Rectal smooth muscle tissue (tissue), 1 donor: ENCODE data around the gene RAPGEF4.
"Not testable (repeated sequence)": the region's sequence is repeated elsewhere in the genome, so short reads cannot be mapped to it uniquely, and the experiment has no call there.

Source experiments
- H3K27ac ChIP-seq: one replicate; pipeline ENCODE4 v1.7.0; 2013; ENCODE audit warnings: low read depth, low read length, inconsistent platforms
- H3K27me3 ChIP-seq: one replicate; pipeline ENCODE4 v1.7.0; 2013; ENCODE audit warnings: low read length; ENCODE audit not compliant: control insufficient read depth, insufficient read depth
- H3K36me3 ChIP-seq: one replicate; pipeline ENCODE4 v1.7.0; 2013; ENCODE audit warnings: low read length; ENCODE audit not compliant: control insufficient read depth, insufficient read depth
- H3K4me1 ChIP-seq: one replicate; pipeline ENCODE4 v1.7.0; 2013; ENCODE audit warnings: low read length; ENCODE audit not compliant: control insufficient read depth, insufficient read depth
- H3K4me3 ChIP-seq: one replicate; pipeline ENCODE4 v1.7.0; 2013; ENCODE audit warnings: low read length
- H3K9ac ChIP-seq: one replicate; pipeline ENCODE4 v1.7.0; 2013; ENCODE audit warnings: low read length

Gene RAPGEF4

GRCh38 chr2:172736424-172737174 lies 954 bp downstream of the RAPGEF4 start:
- Histone ChIP-seq H3K4me1 (peaks cover 3% of the 10 kb centered on the region), H3K27ac (no peak overlapping the region), H3K4me3 (no peak overlapping the region), H3K9ac (no peak overlapping the region), H3K27me3 (peaks cover 9% of the 10 kb centered on the region), H3K36me3 (no peaks in the 10 kb centered on the region)

- peaks cover 5% of the 10 kb centered on the region for H3K27me3 ChIP-seq
- H3K27ac ChIP-seq = no peak overlapping the region
- no peak overlapping the region for H3K4me3 ChIP-seq
- H3K9ac ChIP-seq = no peak overlapping the region
- H3K4me1 ChIP-seq = peaks cover 3% of the 10 kb centered on the region
- no peaks in the 10 kb centered on the region for H3K36me3 ChIP-seq
Observed at GRCh38 chr2:172739661-172740266, 4.1 kb downstream of the RAPGEF4 start.

GRCh38 chr2:172740856-172741255 lies 5.2 kb downstream of the RAPGEF4 start:
- Histone ChIP-seq H3K4me3 (no peak overlapping the region), H3K36me3 (no peaks in the 10 kb centered on the region), H3K9ac (no peak overlapping the region)

GRCh38 chr2:172742931-172743540 lies 7.4 kb downstream of the RAPGEF4 start:
- Histone ChIP-seq H3K4me1 (no peaks in the 10 kb centered on the region), H3K27ac (no peak overlapping the region), H3K9ac (no peak overlapping the region), H3K36me3 (no peaks in the 10 kb centered on the region), H3K4me3 (no peak overlapping the region), H3K27me3 (no peaks in the 10 kb centered on the region)

More at GRCh38 chr2:172740856-172741255, 5.2 kb downstream of the RAPGEF4 start:
- no peak overlapping the region for H3K27ac ChIP-seq
- peaks cover 3% of the 10 kb centered on the region for H3K4me1 ChIP-seq
- peaks cover 3% of the 10 kb centered on the region for H3K27me3 ChIP-seq

GRCh38 chr2:172743898-172744297 lies 8.3 kb downstream of the RAPGEF4 start:
- Histone ChIP-seq H3K27ac (no peak overlapping the region), H3K4me1 (no peaks in the 10 kb centered on the region), H3K27me3 (no peaks in the 10 kb centered on the region), H3K4me3 (no peak overlapping the region), H3K9ac (no peak overlapping the region), H3K36me3 (no peaks in the 10 kb centered on the region)

DNA sequence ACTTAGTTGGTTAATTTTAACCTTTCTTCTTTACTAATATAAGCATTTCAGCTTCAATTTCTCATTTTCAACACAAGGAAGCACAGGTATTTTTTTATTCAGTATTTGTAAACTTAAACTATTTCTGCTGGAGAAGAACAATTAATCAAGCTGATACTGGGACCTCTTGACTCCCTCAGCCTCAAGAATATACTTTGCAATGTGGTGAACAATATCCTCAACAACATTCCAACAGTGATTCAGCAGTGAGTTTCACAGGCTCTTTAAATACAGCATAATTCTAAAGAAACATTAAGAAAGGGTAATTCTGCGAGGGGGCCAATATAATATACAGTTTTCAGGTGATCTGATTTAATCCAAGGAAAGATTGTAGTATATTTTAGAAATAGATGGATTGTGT lies 10.0 kb downstream of the RAPGEF4 start:
- Histone ChIP-seq H3K4me3 (no peak overlapping the region), H3K36me3 (no peaks in the 10 kb centered on the region), H3K27ac (no peak overlapping the region), H3K9ac (no peak overlapping the region), H3K4me1 (no peaks in the 10 kb centered on the region), H3K27me3 (no peaks in the 10 kb centered on the region)

GRCh38 chr2:172748543-172748942 lies 12.9 kb downstream of the RAPGEF4 start:
- not testable (repeated sequence) for H3K36me3 ChIP-seq, H3K4me3 ChIP-seq, H3K9ac ChIP-seq, H3K27ac ChIP-seq, H3K27me3 ChIP-seq, H3K4me1 ChIP-seq

DNA sequence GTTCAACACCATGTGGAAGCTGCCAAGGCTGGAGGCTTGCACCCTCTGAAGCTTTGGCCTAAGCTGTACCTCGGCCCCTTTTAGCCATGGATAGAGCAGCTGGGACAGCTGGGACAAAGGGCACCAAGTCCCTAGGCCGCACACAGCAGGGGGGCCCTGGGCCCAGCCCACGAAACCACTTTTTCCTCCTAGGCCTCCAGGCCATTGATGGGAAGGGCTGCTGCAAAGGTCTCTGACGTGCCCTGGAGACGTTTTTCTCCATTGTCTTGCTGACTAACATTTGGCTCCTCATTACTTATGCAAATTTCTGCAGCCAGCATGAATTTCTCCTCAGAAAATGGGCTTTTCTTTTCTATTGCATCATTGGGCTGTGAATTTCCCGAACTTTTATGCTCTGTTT lies 13.7 kb downstream of the RAPGEF4 start:
- H3K27ac ChIP-seq = no peak overlapping the region
- H3K4me3 ChIP-seq = no peak overlapping the region
- H3K27me3 ChIP-seq = no peaks in the 10 kb centered on the region
- H3K36me3 ChIP-seq = no peaks in the 10 kb centered on the region
- H3K9ac ChIP-seq = no peak overlapping the region
- H3K4me1 ChIP-seq = no peaks in the 10 kb centered on the region

DNA sequence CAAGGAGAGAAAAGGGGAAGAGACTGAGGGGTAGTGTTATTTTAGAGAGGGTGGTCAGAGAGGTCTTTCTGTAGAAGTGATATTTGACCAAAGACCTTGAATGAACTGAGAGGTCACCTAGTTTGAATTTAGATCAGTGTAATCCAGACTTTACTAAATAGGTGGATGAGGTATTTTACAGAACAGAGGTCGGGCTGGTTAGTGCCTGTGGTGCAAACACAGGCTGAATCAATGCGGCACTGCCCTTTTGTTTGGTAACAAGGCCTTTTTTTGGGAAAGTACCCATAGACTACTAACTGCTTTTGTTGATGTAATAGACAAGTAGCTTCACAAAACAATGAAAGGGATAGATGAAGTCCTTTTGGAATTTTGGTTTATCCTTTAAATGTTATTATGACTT lies 15.9 kb downstream of the RAPGEF4 start:
- Histone ChIP-seq H3K27me3 (no peaks in the 10 kb centered on the region), H3K36me3 (no peaks in the 10 kb centered on the region), H3K4me3 (no peak overlapping the region), H3K27ac (no peak overlapping the region), H3K4me1 (no peaks in the 10 kb centered on the region), H3K9ac (no peak overlapping the region)

DNA sequence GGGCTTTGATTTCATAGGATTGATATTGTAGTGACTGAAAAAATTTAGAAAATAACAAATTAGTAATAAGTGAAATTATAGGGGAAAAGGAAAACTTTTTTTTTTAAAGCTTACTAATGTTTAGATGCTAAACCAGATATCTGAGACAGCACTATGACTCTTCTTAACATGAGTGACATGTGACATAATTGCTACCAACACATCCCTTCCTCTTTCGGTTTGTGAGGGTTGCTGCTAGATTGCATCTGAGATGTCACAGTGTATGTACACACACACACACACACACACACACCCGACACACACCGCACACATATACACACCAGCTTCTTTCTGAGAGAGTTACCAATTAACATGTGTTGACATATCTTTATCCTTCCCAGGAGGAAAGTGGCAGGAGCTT lies 18.0 kb downstream of the RAPGEF4 start:
- no peaks in the 10 kb centered on the region for H3K27me3 ChIP-seq
- no peak overlapping the region for H3K9ac ChIP-seq
- H3K4me3 ChIP-seq = no peak overlapping the region
- no peak overlapping the region for H3K27ac ChIP-seq
- no peaks in the 10 kb centered on the region for H3K36me3 ChIP-seq
- no peaks in the 10 kb centered on the region for H3K4me1 ChIP-seq

DNA sequence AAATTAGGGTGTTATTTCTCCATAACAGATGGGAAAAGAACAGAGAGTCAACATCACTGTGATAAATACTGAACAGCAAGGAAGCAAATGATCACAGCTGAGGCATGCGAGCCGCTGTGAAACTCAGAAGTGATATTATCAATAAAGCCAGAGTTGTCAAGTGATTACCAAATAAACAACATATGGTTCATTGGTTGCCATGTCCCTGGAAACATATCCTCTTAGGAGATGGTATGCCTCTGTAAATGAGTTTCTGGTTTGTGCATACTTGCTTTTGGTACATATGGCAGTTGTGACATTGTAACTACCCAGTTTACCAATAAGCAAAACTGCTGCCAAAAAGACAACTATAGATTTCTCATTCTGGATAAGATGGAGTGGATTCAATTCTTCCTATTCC lies 23.8 kb downstream of the RAPGEF4 start:
- Histone ChIP-seq H3K27ac (no peak overlapping the region), H3K36me3 (no peaks in the 10 kb centered on the region), H3K4me3 (no peak overlapping the region), H3K27me3 (no peaks in the 10 kb centered on the region), H3K4me1 (no peaks in the 10 kb centered on the region), H3K9ac (no peak overlapping the region)

- Histone ChIP-seq H3K4me3 (no peak overlapping the region), H3K36me3 (no peaks in the 10 kb centered on the region), H3K4me1 (no peaks in the 10 kb centered on the region), H3K27ac (no peak overlapping the region), H3K27me3 (no peaks in the 10 kb centered on the region), H3K9ac (no peak overlapping the region)
Observed at GRCh38 chr2:172761306-172761705, 25.7 kb downstream of the RAPGEF4 start.

DNA sequence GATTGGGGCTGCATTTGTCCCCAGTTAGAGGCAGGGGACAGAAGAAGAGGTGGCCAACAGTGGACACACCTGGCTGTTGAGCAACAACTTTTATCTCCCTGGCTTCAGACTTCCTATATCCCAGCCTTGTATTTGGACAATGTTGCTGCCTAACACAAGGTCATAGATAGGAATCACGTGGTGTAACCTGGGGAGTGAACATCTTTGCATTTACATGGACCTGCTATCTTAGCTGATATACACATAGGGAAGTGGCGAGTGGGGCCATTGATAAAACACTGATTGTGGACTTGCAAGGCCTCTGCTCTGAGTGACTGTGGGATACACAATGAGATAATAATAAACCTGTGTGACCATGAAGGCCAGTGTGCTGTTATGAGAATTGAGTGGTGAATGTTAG lies 26.9 kb downstream of the RAPGEF4 start:
- H3K27me3 ChIP-seq = no peaks in the 10 kb centered on the region
- H3K4me3 ChIP-seq = no peak overlapping the region
- H3K36me3 ChIP-seq = no peaks in the 10 kb centered on the region
- no peak overlapping the region for H3K27ac ChIP-seq
- H3K4me1 ChIP-seq = no peaks in the 10 kb centered on the region
- no peak overlapping the region for H3K9ac ChIP-seq
